HG03139 (cell line): ENCODE data around the gene NALCN.
A peak's percentile ranks its signal among the peaks of the same experiment; 100 is the strongest.

Experiments used
- ATAC-seq: cut with Tn5 transposase; IDR thresholded peaks from one replicate; pipeline ENCODE4 v1.9.1; 2021; ENCODE audit not compliant: unreplicated experiment

NALCN gene

DNA sequence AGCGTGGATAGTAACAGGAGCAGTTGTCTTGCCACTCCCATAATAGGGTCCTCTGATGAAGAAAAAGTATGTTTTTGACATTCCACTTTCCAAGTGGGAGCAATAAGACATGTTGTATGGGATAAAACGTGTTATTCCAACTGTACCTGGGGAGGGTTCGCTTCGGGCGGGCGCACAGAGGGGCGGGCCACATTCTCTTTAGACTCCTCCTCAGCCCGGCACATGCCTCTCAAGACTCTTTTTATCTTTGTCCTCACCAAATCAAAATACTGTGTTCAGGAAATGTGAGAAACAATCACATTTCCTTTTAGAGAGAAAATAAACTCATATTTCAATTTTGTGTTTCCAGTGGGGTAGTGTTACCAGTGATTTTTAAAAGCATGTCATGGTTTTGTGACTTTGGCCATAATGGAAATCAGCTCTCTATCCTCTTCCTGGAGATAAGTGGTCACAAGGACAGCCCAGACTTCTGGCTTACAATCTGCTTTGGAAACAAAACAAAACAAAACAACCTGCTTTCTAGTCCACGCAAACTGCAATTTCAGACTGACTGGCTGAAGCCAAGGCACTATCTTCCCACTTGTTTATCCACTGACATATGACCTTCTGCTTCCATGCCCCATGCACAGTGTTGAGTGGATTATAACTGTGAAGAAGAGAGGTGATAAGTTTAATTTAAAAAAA lies 276.1 kb downstream of the NALCN start:
- ATAC-seq: no peak

DNA sequence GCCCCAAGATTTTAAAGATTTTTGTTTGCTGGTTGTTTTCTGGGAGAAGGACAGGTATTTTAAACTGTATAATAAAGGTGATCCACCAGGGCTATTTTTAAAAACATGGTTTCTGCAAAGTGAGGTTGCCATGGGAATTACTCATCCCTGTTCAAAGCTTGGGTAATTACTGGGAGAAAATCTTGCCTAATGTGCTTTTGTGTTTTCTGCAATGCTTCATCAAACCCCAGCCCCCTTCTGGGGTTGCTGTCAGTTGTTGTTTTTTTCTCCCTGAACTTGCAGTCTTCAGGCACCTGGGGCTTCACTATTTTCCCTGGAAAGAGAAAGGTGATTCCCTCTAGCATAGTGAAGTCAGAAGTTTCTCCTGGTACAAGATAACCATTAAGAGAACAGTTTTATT lies 277.2 kb downstream of the NALCN start:
- ATAC-seq: no peak

DNA sequence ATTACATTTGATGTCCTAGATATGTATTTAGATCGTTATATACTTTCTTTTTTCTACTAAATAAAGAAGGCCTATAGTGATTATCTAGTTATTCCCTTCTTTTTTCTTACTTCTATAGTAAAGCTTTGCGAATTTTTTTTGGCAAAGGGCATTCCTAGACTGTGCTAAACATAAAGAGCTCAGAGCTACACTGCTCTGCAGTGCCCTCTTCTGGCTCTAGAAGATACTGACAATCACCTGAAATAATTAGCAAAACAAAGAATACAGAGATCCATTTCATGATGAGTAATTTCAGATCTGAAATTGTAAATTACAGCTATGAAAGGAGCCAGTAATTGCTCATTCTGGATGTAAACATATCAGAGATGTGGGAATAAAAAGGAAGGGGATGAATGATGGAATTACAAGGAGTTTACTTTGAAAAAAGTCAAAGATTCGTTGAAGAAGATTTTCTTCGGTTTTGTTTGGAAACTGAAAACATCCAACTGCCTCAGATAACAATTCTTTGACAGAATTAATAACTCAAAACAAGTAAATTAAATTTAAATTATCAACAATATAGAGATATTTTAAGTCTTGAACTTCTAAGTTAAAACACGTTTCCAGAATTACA lies 288.5 kb downstream of the NALCN start:
- ATAC-seq: peak; percentile 83

DNA sequence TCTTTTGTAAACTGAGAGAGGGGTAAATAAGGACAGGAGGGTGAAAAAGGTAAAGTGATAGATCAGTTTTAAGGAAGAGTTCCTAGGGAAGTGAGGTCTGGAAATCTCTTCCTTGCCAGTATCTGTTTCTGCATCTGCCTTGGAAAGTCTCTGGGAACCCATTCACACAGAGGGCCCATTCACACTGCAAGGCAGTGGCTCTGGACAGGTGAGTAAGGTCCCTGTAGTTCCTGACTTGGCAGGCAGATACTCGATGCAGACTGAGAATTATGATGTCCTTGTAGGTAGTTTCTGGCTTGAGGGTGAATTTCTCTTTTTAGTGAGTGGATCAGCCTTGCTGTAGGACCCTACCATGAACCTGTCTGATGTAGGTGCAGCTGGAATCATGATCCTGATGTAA lies 293.3 kb downstream of the NALCN start:
- ATAC-seq: no peak

DNA sequence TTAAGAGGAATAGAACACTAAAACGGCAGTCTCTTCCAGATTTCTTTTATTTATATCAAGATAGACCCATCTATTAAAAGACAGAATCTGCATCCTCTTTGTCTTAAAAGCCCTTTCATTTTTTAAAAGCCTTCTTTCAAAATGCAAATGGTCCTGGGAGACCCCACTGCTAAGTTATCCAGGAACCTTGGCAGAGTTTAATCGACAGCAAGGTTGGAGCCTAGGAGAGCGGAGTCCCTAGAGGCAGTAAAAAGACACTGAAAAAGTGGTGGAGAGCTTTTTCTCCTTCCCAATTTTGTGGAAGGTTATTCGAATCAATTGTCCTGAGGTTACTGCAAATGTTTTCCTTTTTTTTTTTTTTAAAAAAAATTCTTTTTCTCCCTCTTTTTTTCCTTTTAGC lies 294.7 kb downstream of the NALCN start:
- ATAC-seq: no peak

DNA sequence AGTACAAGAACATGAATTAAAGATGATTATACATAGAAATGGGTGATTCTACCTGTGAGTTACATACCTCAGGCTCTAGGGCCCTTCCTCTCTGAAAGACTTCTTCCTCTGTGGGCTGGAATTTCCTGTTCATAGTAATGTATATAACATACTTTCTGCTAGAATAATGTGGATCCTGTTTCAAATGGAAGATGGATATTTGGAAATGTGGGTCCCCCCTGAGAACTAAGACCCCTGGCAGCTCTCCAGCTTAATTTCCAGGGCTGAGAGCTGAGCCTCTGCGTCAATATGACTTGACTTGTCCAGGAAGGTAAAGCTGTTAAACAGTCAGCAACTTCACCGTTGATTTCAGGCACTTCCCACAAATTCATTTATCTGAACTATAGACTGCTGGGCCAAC lies 296.3 kb downstream of the NALCN start:
- ATAC-seq: no peak

DNA sequence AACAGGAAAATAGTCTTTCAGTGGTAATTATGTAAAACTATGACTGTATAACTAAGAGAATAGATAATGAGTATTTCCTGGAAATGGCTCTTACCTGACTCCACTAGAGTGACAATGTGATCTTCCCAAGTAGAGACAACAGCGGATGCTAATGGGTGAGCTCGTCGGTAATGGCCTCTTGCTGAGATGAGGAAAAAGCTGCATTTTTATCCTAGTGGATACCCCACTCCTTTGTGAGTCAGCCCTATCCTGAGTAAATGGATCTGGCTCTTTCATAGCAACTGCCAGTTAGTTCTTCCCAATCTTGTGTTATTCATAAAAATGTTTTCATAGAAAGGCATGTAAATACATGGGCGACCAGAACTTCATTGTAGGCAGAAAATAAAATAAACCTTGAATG lies 299.5 kb downstream of the NALCN start:
- no peak for ATAC-seq

DNA sequence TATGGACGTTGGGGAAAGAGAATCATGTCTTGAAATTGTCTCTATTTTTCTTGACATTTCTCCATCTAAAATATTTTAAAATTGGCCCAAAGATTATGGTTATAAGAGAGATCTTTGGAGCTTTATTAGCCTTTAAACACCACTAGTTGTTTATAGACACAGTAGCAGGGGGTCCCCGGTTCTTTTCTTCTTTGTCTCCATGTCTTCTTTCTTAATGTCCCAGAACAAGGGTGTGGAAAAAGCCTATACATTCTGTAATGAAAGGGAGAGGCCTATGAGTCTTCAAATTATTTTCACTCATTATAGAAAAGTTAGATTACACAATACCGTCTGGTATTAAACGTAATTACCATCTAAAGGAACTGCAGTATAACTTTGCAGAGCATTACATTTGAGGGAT lies 300.0 kb downstream of the NALCN start:
- no peak for ATAC-seq

DNA sequence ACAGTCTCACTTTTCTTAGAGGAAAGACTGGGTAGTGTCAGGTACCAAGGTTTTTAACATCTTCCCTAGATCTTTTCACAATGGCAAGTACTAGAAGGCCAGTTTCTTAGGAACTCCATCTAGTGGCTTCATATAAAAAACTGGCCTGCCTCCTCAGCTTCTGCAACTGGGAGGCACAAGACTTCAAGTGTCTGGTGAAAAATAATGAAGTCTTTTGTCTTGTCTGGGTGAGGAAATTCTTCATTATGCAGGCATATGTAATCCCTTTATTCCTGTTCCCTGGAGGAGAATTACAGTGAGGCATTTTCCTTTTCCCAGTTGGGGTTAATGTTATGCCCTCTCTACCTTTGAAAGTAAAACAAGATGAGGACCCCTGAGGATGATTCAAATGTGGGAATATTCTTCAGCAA lies 300.5 kb downstream of the NALCN start:
- ATAC-seq: no peak

DNA sequence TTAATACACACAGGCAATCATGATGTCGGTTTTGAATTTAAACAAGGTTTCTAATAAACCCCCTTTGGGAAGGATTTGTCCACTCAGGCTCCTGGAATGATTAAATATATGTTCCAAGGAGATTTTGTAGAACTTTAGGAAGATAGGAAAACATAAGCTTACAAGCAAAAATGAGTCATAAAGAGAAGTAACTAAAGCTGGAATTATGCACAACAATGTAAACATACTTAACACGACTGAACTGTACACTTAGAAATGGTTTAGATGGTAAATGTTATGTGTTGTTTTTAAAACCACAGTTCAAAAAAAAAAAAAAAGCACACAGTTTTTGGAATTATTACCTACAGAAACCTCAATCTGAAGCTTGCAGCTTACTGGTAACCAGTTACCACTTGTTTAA lies 304.4 kb downstream of the NALCN start:
- no peak for ATAC-seq

DNA sequence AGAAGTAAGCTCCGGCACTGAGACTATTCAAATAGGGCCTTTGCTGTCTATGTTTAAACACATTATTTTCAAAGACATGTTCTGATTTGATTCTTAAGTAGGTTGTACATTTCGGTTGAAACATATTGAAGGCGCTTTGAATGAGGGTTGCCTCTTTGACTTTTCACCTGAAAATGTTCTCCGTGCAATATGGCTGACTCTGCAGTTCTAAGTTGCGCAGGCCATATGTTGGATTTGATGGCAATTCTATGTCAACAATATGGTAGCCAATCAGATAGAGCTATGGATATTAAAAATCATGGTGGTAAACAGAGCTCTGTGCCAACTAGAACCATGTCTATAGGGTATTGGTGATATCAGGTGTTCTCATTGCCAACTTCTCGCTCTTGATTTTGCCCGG lies 307.3 kb downstream of the NALCN start:
- ATAC-seq: no peak

DNA sequence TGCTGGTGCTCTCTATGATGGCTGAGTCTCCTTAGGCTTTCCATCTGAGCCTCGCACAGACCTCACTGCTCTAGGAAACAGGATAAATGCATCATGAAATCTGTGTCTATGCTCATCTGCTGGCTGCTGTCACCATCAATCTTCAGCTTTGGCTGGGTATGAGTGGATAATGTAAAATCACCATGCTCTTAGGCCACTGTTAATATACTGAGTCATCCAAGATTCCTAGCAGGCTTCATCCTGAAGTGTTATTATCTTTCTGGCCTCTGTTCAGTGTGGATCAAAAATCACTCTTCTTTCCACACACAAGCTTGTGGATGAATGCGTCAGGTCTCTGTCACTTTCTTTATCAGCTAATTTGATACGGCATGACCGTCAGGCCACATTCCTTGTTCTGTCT lies 317.4 kb downstream of the NALCN start:
- ATAC-seq: no peak

DNA sequence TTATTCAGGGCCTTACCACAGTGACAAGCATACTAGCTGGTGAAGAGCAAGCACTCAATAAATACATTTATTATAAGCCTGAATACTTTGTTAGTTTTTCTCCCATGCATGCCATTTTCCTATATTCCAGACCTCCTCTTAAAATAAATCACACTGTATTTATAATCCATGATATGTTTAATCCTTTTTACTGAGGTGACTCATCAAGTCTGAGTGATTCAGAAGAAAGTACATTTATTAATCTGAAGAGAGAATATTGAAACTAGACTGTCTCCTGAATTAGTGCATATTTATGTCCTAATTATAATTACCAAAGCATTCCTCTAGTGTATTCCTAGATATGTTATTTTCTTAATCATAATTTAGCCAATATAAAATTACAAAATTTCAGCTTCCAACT lies 323.3 kb downstream of the NALCN start:
- ATAC-seq: no peak

DNA sequence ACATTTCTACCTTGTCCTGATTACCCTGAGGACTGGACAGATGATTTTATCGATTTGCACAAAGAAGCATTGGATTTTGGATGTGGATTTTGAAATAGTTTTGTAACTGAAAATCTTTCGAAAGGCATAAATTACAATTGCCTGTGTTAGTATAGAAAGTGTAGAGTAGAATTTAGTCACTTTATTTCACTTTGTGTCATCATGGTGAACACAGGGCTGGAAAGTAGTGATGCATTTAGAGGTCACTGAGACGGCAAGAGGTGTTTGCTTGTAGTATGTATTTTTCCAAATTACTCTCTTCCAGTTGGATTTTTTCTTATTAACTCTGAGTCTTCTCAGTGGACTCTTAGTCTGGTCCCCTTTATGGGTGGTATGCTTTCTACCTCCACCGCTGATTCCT lies 326.0 kb downstream of the NALCN start:
- no peak for ATAC-seq

DNA sequence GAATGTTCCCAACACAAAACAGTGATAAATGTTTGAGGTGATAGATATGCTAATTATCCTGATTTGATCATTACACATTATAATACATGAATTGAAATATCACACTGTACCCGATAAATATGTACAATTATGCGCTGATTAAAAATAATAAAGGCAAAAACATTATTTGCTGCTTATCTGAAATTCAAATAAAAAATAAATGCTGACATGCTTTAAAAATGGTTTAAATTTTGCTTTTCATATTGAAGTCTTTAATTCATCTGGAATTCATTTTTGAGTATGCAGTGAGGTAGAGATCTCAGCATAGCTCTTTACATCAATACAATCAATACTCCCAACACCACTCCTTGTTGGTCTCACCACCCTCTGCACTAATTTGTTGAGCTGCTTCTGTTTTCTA lies 330.8 kb downstream of the NALCN start:
- ATAC-seq: no peak

DNA sequence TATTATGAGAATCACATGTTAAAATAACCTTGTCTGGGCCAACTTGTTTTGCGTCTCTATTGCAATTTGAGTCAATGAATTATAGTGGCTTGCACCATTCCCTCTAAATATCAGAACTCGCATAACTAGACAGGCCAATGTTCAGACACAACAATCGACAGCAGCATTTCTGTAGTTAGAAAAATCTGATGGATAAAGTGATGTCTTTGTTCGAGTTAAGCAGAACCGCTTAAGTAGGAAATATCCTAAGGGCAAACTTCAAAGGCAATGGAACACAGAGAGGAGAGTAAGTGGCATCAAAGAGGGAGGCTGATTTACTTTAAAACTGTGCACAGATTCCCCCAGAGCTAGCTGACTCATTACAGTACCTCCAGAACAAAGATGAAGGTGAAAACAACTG lies 333.9 kb downstream of the NALCN start:
- no peak for ATAC-seq

DNA sequence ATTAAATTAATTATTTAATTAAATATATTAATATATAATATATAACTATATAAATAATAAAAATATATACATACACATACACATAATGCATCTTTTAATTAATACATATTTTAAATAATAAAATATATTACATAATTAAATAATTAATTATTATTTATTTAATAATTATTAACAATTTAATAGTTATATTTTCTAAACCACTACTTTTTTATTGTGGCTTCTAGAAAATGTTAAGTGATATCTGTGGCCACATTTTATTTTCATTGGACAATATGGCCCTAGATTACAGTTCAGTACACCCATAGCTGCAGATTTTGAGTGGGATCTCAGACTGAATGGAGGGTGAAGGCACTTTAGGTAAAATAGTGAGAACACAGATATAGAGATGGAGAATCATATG lies 335.7 kb downstream of the NALCN start:
- ATAC-seq: no peak

DNA sequence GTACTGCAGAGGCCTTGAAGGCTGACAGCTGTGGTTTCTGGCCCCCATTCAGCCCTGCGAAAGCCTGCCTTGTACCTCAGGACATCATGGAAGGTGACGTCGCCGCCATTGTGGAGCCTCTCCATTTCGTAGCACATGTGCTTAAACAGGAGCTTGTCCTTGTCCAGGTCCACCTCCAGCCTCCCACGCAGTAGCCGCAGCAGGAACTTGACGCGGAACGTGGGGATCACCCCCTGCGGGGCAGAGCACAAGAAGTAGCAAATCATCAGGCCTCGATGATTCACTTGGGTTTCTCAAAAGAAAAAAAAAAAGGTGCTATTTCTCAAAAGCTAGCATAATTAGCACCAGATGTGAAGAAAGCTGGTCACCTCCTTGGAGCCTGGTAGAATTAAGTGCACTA lies 351.0 kb downstream of the NALCN start:
- no peak for ATAC-seq

DNA sequence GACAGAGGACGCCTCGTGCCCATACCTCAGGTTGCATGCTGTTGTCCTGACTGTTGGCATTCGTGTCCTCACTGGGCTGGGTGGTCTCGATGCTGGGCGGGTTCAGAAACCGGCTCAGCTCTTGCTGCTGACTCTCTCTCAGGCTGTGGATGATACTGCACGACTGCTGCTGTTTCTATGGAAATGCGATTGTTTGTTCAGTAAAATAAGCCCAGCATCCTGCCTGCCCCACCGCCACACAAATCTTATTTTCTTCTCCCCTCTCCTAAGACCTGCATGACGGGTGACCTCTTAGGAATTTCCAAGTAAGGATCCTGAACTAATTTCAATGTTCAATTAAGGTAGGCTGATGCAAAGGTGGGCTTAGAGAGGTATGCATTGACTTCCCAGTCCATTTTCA lies 356.5 kb downstream of the NALCN start:
- ATAC-seq: no peak

DNA sequence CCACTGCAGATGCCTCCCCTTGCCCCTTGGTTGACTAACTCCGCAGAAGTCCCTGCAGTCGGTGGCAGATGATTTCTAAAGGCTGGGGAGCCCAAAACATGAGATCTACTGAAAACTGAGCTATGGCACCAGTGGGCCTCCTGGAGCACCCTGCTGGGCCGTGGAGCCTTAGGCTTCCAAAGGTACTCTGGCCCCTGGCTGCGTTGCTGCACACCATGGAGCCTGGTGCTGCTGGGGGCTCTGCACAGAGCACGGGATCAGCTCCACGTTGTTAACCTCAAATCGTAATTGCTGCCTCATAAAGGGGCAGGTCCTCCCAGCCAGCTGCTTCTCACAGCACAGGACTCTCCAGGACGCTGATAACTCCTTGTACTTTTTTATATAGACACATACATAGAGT lies 357.5 kb downstream of the NALCN start:
- ATAC-seq: no peak

DNA sequence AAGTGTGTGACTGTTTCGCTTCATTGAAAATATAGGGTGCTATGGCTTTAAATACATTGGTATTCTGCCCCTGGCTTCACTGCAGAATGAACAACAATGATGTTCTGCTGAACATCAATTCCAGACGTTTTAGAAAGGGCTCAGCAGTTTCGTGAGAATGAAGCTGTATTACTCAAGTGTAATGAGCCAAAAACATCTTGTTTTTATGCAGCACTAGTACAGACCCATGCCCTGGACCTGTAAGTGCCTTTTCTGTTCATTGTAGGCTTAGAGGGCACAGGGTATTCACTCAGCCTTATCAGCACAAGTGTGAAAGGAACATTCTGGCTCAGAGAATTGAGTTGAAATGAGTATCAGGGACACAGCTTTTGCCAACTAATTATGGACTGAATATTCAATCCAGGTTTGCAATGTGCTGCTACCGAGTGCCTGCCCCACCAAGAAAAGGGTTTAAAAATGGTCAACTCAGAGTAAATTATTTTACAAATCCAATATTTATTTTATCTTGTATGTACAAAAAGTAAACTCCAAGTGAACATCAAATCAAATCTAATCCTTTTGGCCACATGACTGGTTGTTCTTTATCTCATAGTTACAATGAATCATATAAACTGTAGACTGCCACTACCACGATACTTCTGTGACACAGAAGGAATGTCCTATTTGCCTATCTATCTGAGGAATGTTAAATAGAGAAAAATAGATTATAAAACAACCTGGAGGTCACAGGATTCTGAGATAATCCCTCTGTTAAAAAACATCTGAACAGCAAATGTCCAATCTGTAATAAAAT lies 362.8 kb downstream of the NALCN start:
- ATAC-seq: no peak

DNA sequence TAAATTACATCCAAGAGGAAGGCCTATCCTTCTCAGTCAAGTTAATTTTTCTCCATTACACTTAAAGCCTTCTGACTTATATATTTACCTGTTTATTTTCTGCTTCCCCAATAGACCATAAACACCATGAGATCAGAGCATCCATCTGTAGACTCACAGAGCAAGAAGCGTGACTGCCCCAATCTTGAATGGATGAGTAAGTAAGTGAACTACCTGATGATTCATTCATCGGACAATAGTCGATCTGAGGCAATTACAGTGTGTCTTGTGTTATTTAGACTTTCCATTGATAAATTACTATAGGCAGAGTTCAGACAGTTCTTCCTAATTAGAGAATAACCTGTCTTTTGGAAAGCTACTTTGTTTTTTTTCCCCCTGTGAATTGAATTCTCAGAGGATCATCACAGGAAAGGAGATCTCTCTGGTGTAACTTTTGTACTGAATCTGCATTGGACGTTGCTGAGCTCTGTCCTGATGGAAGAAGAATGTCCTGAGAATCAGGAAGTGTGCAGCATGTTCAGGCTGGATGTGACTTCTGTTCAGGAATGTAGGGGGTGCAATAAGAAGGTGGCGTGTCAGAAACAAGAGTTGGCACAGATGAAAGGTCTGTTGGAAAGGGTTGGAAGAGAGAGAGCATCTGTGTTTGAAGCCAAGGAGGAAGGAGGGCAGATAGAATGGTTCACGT lies 367.0 kb downstream of the NALCN start:
- no peak for ATAC-seq
